Left lung (tissue), 10 donors: ENCODE results near the gene MYPOP. TPM values are rescaled to one million over a fixed set of nuclear protein-coding genes. Genes with fewer than 3 reads are reported as not detected.

Source experiments
- ATAC-seq: fragments of 200-7000 bp; cut with Tn5 transposase; one replicate; pipeline ENCODE4 v1.9.1; 2020; ENCODE audit warnings: moderate library complexity
- DNase-seq, 4 donors: peaks; one replicate each; pipeline ENCODE4 v3.0.0-alpha.2; 2013 to 2020
- H3K27ac ChIP-seq, 2 donors: fragments of 200-600 bp; sonication (generic) in 1 of 2; one replicate each; pipeline versions ENCODE4 v1.5.0 to v1.8.0; 2020 to 2021
- H3K27me3 ChIP-seq, 2 donors: fragments of 200-600 bp; sonication (generic) in 1 of 2; one replicate each; pipeline versions ENCODE4 v1.5.0 to v1.8.0; 2020 to 2021
- H3K36me3 ChIP-seq, 2 donors: fragments of 200-600 bp; sonication (generic) in 1 of 2; one replicate each; pipeline versions ENCODE4 v1.5.0 to v1.8.0; 2020 to 2021
- H3K4me1 ChIP-seq, 2 donors: fragments of 200-600 bp; one replicate each; pipeline ENCODE4 v1.8.0; 2021
- H3K4me3 ChIP-seq, 2 donors: fragments of 200-600 bp; sonication (generic) in 1 of 2; one replicate each; pipeline versions ENCODE4 v1.5.0 to v1.8.0; 2020 to 2021; ENCODE audit warnings: mild to moderate bottlenecking in 1 of 2
- H3K9me3 ChIP-seq, 2 donors: fragments of 200-600 bp; sonication (generic) in 1 of 2; one replicate each; pipeline versions ENCODE4 v1.5.0 to v1.8.0; 2020 to 2021
- intact Hi-C, 2 donors: fragments of 100-400 bp; cut with DNase I; formaldehyde crosslinking; loops; one replicate each; pipeline versions ENCODE4 v1.11.2 to v1.14.2; 2022
- polyA plus RNA-seq, 6 donors: library from polyadenylated mRNA; unstranded; fragments of 120-200 nt; gene quantifications; one replicate each; pipeline ENCODE4 v1.2.1, GENCODE V29; 2013; ENCODE audit not compliant: insufficient read length in 6 of 6
- total RNA-seq, 2 donors: library from RNA; stranded (reverse); fragmentation: NEBNext Ultra II Directional; extraction: Animal tissue kit (Norgen Biotek cat#: 25700); gene quantifications; one replicate each; pipeline ENCODE4 v1.2.1, GENCODE V29; 2021
- TF ChIP-seq, protein P1 (sequence below), 2 donors: fragments of 200-600 bp; sonication (generic) in 1 of 2; IDR thresholded peaks; one replicate each; pipeline versions ENCODE4 v1.5.0 to v1.8.0; 2021; ENCODE audit warnings: antibody characterized with exemption in 2 of 2
- donor health status: DM: no; HTN: yes; CAD: no.
- donor health status: DM: no; HTN: no; CAD: no.

MYPOP gene
- total and polyA plus RNA-seq, 8 donors = 3.6 to 8.7 (median 5.3) TPM

DNA sequence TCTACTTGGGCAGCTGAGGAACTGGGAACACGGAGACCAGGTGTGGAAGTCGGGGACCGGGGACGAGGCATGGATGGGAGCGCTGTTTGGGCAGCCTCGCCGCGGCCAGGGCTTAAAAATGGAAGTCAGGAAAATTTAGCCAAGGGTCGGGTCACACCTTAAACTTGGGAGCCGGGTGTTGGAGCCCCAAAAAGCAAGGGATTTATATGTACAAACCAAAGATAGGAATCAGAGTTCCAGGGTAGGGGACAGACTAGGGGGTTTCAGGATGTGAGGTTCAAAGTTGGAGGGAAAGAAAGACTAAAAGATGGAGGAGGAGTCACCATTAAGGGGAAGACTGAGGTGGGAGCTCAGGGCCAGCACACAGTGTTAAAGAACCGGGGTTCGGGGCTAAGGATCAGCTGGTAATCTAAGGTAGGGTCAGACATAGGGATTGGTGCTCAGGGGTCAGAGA is 37.8 kb downstream of the MYPOP start:
- peak overlapping the region in 1 of 2 donors; percentile 98 for H3K4me3 ChIP-seq
- H3K36me3 ChIP-seq = peaks cover 0 to 16% of the 10 kb centered on the region in 2 donors
- no peak overlapping the region for H3K27ac ChIP-seq
- intact Hi-C loops = no loop called here
- H3K4me1 ChIP-seq = peaks cover 5 to 33% of the 10 kb centered on the region in 2 donors
- TF ChIP-seq, protein P1, sequence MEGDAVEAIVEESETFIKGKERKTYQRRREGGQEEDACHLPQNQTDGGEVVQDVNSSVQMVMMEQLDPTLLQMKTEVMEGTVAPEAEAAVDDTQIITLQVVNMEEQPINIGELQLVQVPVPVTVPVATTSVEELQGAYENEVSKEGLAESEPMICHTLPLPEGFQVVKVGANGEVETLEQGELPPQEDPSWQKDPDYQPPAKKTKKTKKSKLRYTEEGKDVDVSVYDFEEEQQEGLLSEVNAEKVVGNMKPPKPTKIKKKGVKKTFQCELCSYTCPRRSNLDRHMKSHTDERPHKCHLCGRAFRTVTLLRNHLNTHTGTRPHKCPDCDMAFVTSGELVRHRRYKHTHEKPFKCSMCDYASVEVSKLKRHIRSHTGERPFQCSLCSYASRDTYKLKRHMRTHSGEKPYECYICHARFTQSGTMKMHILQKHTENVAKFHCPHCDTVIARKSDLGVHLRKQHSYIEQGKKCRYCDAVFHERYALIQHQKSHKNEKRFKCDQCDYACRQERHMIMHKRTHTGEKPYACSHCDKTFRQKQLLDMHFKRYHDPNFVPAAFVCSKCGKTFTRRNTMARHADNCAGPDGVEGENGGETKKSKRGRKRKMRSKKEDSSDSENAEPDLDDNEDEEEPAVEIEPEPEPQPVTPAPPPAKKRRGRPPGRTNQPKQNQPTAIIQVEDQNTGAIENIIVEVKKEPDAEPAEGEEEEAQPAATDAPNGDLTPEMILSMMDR (IDR thresholded peaks at IDR 0.05) = no peak
- DNase-seq (peak in 1 of 4 donors; percentile 6), ATAC-seq (no peak)
- peaks cover 13 to 39% of the 10 kb centered on the region in 2 donors for H3K27me3 ChIP-seq
- H3K9me3 ChIP-seq = no peaks in the 10 kb centered on the region

DNA sequence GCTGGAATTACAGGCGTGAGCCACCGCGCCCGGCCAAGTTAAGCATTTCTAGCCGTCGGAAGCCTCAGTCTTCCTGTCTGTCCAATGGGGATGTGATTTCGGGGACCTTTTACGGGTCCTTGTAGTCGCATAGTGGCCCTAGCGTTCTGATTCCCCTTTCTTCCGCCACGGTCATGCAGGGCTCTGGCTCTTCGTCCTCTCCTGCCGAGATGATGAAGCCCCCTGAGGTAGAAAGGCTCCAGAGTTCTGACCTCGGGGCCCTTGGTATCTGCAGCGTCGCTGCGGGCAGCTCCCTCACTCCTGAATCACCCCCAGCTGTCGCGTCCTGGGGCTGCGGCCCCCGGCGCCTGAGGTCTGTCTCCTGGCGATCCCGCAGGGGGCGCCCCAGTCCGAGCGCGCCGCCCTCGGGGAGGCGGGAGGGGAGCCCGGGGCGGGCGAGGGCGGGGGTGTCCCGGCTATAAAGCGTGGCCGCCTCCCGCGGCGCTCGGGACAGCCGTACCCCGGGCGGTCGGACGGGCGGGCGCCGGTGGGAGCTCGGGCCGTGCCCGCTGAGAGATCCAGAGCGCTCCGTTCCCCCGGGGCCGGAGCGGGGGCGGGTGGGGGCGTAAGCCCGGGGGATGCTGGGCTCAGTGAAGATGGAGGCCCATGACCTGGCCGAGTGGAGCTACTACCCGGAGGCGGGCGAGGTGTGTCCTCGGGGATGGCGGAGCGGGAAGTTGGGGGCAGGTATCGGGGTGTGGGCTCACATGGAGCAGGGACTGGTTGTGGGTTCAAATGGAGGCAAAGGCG is 38.4 kb downstream of the MYPOP start, which contains the start of gene FOXA3:
Gene FOXA3 (plus strand): TSS at position 487 of the 789 bp plus-strand sequence. CDS start 131 bp downstream, at position 618.
- Histone ChIP-seq H3K9me3 (no peaks in the 10 kb centered on the region), H3K27ac (no peak within 1 kb of the TSS), H3K36me3 (peaks cover 0 to 22% of the 10 kb centered on the region in 2 donors), H3K4me3 (peak within 1 kb of the TSS; percentile 84 to 98), H3K4me1 (peaks cover 5 to 33% of the 10 kb centered on the region in 2 donors), H3K27me3 (peaks cover 13 to 39% of the 10 kb centered on the region in 2 donors)
- intact Hi-C loops = no loop called here
- ATAC-seq = peak; percentile 79
- peak in 2 of 4 donors; percentile 47 to 90 for DNase-seq
- TF ChIP-seq, protein P1 (IDR thresholded peaks at IDR 0.05) = peak; percentile 63 to 68

DNA sequence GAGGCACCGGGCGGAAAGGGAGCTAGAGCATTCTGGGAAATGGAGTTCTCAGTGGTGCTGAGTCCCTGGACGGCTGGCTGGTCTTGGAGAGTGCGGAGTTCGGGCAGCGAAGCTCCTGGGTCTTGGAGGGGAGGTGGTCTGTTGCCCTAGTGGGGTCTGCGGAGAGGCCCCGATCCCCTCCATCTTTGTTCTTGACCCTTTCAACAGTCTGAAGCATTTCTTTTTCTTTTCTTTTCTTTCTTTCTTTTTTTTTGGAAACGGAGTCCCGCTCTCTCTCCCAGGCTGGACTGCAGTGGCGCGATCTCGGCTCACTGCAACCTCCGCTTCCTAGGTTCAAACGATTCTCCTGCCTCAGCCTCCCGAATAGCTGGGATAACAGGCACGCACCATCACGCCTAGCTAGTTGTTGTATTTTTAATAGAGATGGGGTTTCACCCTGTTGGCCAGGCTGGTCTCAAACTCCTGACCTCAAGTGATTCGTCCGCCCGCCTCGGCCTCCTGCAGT is 39.0 kb downstream of the MYPOP start:
- Histone ChIP-seq H3K27me3 (peaks cover 13 to 39% of the 10 kb centered on the region in 2 donors), H3K36me3 (peaks cover 0 to 26% of the 10 kb centered on the region in 2 donors), H3K4me1 (peaks cover 5 to 33% of the 10 kb centered on the region in 2 donors), H3K4me3 (peak overlapping the region; percentile 84 to 98), H3K9me3 (no peaks in the 10 kb centered on the region), H3K27ac (no peak overlapping the region)
- TF ChIP-seq, protein P1 (IDR thresholded peaks at IDR 0.05) = no peak
- intact Hi-C loops = no loop called here
- DNase-seq (peak in 1 of 4 donors; percentile 74), ATAC-seq (no peak)

DNA sequence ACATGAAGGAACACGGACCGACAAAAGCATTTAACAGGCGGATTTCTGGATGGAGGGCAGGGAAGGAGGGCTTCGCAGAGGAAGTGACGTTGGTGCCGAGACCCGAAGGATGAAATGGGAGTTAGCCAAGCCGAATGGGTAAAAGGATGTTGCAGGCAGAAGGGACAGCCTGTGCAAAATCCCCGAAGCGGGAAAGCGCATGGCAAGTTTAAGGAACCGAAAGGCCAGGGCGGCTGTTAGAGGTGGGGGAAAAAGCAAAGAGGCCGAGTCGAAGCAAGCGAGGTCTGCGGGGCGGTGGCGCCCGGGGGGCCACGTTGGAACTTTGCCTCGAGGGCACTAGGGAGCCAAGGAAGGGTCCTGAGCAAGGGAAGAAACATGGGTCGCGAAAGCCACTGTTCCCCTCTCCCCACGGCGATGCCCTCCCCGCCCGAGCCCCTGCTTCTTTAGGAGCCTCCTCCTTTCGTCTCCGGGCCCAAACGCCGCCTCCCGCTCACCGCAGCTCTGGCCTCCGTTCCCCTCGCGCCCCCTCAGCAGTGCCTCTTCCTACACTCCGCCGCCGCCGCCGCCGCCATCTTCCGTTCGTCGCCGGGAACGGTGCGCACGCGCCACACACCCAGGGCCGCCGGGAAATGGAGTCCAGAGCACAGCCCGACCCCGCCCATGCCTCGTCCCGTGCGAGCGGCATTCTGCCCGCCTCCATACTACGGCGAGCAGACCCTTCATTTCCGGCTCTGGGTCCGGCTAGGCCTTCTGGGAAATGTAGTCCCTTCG is 39.7 kb downstream of the MYPOP start, which contains the start of gene SYMPK:
Gene SYMPK (minus strand): TSS at position 584 of the 771 bp plus-strand sequence. CDS start 8,652 bp downstream, outside the sequence.
- intact Hi-C loops = no loop called here
- peaks cover 5 to 33% of the 10 kb centered on the region in 2 donors for H3K4me1 ChIP-seq
- ATAC-seq = peak; percentile 96
- H3K9me3 ChIP-seq = no peaks in the 10 kb centered on the region
- peaks cover 13 to 39% of the 10 kb centered on the region in 2 donors for H3K27me3 ChIP-seq
- peak within 1 kb of the TSS; percentile 84 to 98 for H3K4me3 ChIP-seq
- TF ChIP-seq, protein P1 (IDR thresholded peaks at IDR 0.05) = no peak
- peak within 1 kb of the TSS; percentile 92 to 93 for H3K27ac ChIP-seq
- peak; percentile 98 to 100 (median 99) for DNase-seq
- peaks cover 0 to 32% of the 10 kb centered on the region in 2 donors for H3K36me3 ChIP-seq
